Stimulated activated CD4-positive, alpha-beta T cell treated with anti-CD3 and anti-CD28 coated beads, Interleukin-4, amount 100 ng/mL, for 4 hours (primary cell): Measurements from ENCODE around the gene GMDS.

Experiments
- DNase-seq, 2 experiments: peaks; one replicate each; pipeline ENCODE4 v3.0.0-alpha.2; 2020

The GMDS gene

DNA sequence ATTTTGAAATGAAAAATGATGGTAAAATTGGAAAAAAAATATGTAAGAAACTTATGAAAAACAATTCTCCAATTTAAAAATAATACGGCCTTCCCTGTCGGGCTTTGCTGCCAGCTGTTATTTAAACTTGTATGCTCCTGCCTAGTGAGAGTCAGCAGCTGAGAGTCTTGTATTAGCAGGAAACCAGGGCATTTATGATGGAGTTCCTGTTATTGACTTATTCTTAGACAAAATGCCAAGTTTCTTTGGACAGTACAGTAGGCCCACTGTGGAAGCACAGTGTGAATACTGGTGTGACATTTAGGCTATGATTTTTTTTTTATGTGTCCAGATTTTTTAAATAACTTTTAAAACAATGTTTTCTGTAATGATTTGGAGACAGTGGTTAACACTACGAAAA, 42.1 kb downstream of the GMDS start:
- no peak for DNase-seq

DNA sequence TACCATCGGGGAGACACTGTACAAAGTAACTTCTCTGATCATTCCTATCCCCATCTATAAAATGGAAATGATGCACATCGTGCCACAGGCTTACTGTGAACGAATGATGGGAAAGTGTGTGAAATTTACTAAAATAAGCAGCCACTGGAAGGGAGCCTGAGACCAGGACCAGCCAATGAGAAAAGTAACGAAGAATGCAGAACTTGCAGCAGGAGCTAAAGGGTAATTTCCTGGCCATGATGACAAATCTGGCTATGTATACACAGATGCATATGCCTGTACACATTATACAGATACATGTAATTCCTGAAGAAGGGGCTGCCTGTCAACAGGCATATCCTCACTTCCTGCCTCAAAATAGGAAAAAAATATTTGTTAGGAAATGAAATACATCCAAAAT, 47.4 kb downstream of the GMDS start:
- no peak for DNase-seq

DNA sequence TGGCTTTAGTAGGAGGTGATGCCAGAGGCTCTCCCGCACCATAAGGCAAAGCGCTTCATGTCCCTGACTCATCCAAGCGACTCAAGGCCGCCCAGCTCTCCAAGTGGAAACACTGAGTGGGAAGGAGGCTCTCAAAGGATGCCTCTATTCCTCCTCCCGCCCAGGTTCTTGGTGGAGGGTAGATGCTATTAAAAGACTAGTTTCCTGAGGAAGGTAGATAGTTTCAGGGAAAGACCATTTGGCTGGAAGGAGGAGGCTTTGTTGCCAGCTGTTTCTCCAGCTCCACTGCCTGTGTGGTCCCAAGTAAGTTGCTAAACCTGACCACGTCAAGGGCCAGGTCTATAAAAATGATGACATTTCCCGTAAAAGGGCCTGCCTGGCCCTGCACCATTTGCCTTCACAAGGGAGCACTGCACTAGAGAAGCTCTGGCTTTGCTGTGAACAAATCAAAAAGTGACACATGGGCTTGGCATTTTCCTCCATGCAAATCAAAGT, 48.2 kb downstream of the GMDS start:
- no peak for DNase-seq

DNA sequence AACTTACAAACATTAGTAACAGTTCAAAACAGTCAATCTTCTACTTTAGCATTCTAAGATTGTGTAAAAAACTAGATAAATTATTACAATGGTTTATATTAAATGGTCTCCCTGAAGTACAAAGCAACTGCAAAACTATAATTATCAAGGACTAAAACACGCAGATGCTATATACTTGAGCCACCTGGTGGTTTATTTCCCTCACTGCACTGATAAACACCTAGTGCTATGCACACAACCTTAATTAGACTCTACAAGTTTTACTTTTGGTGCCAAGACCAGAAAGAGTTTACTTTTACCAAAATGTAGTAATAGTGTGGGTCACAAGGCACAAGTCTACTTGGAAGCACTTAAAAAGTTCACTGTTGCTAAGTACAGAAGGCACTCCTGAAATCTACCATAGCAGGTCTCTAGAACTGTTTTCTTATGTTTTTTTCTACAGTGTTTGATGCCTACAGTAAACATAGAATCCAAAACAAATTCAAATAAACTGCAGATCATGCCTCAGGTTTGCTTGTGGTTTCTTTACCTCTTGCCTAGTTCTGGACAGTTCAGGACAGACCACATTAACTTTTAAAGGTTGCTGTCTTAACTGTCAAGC, 49.2 kb downstream of the GMDS start:
- no peak for DNase-seq

DNA sequence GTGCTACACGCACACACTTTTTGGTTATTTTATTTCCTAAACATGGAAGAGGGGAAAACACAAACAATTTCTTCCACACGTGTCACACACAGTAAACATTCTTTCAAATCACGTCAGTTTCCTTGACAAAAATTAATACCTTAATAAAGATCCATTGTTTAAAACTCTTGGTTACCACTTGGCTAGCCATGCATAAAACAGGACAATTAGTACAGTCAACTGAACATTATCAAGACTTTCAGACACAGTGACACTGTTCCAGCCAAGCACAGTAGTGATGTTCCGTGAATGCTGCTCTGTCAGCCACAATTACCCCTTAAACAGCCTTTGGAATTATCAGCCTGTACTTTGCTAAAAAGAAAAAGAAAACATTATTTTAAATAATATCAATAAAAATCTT, 50.8 kb downstream of the GMDS start:
- DNase-seq, result no peak

DNA sequence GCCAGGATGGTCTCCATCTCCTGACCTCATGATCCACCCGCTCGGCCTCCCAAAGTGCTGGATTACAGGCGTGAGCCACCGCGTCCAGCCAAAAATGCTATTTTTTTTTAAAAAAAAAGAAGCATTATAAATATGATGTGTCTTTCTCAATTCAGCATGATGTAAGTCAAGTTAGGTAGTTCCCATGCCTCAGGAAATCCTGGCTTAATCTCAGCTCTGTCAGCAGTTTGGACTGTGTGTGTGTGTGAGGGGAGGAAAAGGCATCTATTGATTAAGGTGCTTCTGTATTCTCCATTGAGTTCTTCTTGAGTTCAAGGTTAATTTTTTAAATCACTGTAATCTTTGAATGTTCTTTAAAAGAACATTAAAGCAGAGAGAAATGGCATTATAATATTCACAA, 51.5 kb downstream of the GMDS start:
- no peak for DNase-seq

DNA sequence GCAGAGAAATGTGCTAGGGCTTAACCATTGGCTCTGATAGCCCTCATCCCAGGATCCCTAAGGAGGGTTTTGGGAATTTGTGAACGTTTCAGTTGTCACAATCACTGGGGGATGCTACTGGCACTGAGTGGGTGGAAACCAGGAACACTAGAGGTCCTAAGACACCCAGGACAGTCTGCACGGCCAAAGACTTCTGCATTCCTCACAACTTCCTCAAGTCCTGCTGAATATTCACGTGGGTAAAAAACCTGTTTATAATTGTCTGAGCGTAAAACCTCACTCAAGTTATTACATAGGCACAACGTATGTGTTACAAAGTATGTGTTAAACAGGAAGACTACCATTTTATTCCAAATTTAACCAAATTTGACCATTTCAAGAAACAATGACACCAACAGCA, 52.4 kb downstream of the GMDS start:
- no peak for DNase-seq

DNA sequence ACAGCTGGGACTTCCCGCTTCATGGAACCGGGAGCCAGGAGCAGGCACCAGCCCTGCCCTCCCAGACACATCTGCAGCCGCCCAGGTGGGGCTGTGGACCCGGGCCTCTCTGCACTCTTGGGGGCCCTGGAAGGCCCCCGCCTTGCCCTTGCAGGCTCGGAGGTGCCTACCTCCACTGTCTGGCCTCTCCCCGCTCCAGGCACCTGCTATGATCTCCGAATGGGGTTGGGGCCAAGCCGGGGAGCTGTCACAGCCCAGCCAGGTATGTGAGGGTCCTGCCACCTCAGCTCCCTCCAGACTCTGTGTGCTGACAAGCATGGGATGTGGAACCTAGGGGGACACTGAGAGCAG, 54.0 kb downstream of the GMDS start:
- DNase-seq, result no peak

DNA sequence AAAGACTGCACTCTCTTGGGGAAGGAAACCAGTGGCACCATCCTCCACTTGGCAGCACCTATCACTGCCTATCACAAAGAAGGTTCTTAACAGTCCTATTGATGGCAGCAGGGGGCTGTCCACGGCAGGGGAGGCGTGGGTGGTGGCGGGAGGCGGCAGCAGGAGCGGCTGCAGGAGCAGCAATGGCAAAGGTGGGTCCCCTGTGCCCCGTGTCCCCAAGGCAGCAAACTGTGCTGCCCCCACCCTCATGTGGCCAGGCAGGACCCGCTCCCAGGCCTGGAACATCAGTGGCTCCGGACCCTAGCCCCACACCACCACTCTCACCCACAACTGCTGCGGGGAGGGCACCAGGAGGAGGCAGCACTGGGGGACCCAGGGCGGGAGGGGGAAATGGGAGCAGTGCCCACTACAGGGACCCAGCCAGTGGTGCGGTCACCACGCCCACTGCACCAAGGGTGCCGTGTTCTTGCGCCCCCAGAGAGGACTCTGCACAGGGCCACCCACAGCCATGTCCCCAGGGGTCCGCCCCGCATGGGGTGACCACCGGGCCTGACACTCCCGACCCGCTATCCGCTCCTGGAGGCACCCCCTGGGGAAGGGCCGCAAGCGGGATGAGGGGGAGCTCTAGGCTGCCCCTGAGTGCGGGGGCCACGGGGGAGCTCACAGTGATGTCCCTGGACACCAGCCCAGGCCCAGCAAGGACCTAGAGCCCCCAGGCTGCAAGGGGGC, 54.6 kb downstream of the GMDS start:
- DNase-seq, result no peak

DNA sequence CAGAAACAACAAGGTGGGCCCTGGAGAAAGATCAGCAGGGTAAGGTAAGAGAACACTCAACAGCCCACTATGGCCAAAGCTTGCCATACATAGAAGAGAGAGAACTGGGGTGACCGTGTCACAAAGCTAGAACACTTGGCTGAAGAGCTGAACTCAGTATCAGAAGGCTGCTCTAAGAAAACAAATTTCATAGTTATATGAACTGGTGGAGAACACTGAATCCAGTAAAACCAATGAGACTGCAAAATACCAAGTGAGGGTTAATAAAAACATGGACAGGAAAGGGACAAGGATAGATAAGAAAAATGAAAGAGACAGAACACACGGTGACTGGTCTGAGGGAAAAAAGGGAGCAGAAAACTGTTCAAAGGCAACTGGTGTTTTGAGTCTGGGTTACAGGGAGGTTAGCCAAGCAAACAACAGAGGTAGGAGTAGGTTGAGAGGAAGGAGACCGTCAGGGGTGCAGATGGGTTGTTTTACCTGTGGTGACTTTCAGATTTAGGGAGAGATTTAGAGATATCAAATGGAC, 56.5 kb downstream of the GMDS start:
- DNase-seq, result no peak

DNA sequence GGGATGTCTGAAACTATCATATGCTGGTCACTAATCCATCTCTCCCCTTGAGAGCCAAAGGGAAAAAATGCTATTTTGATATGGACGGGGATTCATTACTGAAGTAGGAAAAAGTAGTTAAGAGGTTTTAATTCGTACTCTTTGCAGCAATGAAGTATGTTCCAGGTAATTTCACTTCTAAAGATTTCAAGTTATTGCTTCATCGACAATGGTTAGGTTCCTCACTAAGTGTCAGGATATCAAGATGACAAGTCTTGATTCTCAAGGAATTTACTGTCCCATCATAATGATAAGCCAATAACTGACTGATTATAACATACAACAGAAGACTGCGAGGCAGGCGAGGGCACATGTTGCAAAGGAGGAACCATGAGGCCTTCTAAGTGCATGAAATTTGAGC, 57.0 kb downstream of the GMDS start:
- DNase-seq, result no peak

DNA sequence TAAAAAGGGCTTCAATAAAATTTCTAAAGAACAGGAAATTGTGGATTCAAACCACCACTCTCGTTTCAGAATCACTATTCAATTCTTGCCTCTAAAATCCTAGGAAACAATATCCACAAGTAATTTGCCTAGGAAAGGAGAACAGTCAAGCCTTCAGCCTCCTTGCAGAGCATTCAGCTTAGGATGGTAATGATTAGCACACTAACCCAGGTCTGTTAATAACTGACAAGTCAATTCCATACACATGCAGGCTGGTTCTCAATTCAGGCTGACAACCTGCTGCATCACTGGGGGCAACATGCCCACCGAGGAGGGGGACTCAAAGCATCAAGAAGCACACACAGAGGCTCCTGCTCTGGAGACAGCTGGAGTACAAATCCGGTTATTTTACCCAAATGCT, 57.6 kb downstream of the GMDS start:
- DNase-seq, result no peak

DNA sequence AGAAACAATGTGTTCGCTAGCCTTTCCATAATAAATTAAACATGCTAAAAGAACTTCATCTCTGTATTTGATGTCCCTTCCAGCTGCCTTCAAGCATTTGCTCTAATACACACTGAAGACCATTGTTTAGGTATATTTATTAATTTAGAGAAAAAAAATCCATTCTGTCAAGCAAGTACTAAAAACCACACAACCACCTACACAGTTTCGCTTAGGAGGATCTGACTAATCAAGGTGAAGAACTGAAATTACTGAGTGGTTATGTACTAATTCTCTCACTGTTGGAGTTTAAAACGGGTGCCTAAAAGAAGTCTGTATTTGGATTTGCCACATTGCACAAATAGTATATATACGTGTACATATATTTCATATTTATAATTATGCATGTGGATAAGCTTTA, 58.9 kb downstream of the GMDS start:
- DNase-seq, result no peak

DNA sequence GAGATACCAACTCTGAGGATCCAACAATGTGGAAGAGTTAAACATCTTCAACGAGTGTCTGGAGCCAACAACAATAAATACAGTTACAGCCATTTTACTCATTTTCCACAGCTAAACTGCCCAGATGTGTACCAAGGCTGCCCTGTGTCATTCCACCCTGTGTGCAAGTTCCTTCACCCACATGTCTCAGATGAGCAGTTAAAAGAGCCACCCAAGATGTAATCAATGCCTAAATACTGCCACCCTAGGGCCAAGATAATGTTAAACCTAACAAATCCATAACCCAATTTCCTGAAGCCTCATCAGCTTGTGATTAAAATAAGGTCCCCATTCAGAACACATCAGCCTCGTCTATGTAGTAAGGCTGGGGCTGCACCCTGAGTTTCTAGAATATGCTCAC, 59.9 kb downstream of the GMDS start:
- no peak for DNase-seq

DNA sequence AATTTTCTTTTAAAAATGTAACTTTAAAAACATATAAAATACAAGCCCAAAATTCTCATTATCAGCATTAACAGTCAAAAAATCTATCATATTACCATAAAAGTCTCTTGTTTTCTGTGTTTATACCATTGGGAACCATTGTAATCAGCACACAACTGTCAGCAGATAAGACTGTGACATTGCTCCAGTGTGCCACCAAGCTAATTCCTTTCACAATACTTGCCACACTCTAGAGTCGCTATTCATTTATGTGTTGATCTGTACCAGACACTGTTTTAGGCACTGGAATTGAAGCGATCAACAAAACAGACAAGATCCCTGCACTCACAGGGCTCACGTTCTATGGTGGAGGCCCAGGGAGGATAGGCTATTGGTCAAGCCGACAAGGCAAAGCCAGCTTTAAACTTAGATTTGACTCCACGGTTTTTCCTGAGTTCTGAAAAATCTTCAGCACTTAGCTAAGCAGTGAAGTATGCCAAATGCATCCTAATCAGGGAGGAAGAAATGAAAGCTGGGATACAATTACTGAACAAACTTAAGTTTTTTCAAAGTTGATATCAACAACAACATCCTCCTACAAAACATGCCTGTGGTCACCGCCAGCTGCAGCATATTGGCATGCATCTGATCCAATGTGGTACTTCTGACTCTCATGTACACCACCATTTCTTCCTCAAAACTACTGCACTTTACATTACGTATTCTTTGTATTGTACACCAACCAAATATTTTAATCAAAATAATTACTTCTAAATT, 60.5 kb downstream of the GMDS start:
- DNase-seq, result no peak

DNA sequence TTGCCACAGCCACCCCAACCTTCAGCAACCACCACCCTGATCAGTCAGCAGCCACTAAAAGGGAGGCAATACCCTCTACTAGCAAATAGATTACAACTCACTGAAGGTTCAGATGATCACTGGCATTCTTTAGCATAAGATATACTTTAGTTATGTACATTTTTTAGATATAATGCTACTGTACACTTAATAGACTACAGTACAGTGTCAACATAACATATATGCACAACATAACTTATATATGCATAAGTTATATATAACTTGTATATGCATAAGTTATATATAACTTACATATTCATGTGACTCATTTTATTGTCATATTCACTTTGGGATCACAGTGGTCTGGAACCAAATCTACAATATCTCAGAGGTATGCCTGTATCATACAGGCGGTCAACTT, 61.7 kb downstream of the GMDS start:
- no peak for DNase-seq

DNA sequence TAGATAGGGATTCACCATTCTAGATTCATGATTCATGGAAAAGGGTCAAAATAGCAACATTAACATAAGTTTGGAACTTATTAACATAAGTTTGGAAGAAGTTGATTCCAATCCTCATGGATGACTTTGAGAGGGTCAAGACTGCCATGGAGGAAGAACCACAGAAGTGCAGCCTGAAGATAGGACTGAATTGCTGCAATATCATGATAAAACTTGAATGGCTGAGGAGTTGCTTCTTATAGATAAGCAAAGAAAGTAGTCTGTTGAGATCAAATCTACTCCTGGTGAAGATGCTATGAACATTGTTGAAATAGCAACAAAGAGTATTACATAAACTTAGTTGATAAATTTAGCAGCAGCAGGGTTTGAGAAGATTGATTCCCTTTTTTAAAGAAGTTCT, 62.2 kb downstream of the GMDS start:
- no peak for DNase-seq

DNA sequence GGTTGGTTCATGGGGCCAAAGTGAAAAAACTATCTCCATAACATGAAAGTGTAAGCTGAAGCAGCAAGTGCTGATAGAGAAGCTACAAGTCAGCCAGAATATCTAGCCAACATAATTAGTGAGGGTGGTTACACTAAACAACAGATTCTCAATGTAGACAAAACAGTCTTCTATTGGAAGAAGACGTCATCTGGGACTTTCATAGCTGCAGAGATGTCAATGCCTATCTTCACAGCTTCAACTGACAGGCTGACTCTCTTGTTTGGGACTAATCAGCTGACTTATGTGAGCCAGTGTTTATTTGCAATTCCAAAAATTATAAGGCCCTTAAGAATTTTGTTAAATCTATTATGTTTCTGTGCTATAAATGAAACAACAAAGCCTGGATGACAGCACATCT, 63.2 kb downstream of the GMDS start:
- DNase-seq, result no peak

DNA sequence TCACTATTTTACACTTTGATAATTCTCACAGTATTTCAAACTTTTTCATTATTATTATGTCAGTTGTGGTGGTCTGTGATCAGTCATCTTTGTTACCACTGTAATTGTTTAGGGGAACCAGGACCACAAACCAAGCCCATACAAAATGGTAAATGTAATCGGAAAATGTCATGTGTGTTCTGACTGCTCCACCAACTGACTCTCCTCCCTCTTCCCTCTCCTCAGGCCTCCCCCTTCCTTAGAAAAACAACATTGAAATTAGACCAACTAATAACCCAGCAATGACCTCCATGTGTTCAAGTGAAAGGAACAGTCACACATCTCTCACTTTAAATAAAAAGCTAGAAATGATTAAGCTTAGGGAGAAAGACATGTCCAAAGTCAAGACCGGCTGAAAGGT, 63.8 kb downstream of the GMDS start:
- DNase-seq, result no peak

DNA sequence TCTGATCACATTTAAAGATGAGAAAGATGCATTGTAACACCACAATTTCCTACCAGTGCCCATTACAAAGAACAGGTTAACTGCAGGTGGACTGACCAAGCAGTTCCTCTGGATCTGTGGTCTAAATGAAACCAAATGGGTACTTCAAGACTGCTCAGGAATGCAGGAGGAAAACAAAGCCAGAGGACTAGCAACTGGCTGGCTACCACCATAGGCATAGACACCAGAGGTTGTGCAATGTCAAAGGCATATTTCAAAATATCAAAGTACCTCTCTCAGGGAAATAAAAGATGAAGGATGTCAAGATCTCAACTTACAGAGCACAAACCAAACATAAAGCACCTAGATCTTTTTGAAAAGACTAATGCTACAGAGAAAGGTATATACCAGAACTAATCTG, 65.5 kb downstream of the GMDS start:
- no peak for DNase-seq

DNA sequence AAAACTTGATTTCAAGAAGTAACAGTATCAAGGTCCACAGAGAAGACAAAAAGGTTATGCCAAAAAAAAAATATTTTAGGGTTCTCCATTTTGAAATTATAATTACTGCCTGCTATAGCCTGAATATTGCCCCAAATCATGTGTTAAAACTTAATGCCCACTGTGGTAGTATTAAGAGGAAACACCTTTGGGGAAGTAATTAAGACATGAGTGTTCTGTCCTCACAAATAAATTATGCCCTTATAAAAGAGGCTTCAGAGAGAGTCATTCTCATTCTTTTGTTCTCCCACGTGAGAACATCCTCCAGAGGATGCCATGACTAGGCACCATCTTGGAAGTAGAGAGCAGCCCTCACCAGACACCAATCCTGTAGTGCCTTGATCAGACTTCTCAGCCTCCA, 66.2 kb downstream of the GMDS start:
- no peak for DNase-seq

DNA sequence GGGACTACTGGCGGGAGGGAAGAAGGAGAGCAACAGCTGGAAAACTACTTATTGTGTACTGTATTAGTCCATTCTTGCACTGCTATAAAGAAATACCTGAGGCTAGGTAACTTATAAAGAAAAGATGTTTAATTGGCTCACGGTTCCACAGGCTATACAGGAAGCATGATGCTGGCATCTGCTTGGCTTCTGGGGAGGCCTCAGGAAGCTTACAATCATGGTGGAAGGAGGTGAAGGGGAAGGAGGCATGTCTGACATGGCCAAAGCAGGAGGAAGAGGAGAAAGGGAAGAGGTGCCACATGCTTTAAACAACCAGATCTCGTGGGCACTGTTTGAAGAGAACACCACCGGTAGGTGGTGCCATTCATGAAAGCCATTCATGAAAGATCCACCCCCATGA, 67.3 kb downstream of the GMDS start:
- no peak for DNase-seq

DNA sequence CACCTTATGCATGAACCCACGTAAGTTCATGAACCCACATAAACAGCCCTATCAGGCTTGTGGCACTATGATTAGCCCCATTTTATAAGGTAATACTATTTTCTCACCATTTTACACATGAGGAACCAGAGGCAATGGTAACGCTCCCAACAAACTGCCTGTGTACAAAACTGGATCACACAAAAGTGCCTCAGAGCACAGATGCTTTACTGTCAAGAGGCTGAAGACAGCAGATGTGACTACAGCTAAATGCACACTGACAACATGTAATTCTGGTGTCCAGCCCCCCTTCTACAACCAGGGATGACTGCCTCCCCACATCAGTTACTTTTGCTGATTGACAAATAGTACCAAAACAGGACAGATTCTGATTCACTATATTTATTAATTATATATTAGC, 69.6 kb downstream of the GMDS start:
- no peak for DNase-seq
